Ramos (cell line): ENCODE results near the gene GLRA2.

Experiments
- in situ Hi-C: fragments of 300-500 bp; cut with MboI; formaldehyde crosslinking; loops from one replicate; pipeline ENCODE4 v1.14.3; 2022; ENCODE audit warnings: low sequenced_read_pairs; ENCODE audit not compliant: unreplicated experiment

GLRA2 gene

DNA sequence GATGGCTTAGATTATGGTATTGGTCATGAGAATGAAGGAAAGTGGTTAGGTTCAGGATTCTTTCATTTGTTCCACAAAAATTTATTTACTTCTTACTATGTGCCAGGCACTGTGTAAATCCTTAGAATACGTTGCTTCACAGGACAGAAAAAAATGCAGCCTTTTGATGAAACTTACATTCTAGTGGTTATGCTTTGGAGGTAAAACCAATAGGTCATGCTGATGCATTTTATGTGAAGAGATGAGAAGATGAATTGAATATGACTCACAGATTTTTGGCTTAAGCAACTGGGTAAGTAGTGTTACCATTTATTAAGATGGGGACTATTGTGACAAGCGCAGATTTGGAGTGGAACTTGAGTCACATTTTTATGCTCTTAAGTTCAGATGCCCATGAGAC, 165.3 kb downstream of the GLRA2 start:
- in situ Hi-C loops, result no loop called here

DNA sequence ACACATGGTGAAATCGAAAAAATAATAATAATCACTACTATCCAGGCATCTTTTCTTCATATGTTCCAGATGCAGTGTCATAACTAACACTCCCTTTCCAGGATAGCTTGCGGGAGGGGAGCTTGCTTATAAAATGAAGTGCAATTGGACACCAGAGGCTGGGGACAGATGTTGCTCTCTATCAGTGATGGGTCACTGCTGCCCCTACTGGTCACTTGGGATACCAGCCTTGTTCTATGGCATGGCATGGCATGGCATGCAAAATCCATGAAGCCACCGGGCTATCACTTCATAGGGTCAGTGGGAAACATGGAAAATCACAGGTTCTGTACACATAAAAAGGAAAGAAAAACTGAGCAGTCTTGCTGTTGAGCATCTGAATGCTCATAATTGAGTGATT, 168.1 kb downstream of the GLRA2 start:
- in situ Hi-C loops, result no loop called here

DNA sequence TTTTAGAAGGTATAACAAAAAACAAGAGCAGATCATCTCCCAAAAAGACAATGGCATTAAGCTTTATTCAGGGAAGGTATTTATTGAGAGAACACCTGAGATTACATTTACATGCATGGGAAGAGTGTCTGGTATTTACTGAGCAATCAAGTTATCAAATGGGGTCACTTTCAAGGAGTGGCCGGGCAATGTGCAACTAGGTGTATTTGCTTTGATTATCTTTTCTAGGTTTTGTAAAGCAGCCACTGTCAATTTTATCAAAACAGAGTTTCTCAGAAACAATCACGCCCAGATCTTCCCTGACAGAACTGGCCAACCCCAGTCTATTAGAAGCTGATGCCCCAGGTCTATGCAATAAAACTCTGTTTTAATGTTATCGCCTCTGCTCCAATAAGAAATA, 169.5 kb downstream of the GLRA2 start:
- in situ Hi-C loops, result no loop called here

DNA sequence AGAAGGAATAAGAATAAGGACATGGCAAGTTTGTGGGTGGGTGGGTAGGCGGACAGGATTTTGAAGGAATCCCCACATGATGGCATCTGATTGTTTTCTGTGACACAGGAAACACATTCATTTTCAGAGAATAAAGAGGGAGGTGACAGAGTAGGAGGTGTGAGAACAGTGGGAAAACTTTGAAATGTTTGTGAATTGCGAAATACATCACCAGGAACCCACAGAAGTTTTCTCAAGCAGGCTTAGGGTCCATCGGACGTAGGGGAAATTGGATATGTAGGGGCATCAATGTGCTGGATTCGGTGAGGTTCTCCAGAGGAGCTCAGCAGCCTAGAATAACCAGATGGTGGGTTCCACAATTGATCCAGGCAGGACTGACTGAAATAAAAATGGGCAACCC, 171.6 kb downstream of the GLRA2 start:
- in situ Hi-C loops, result no loop called here

DNA sequence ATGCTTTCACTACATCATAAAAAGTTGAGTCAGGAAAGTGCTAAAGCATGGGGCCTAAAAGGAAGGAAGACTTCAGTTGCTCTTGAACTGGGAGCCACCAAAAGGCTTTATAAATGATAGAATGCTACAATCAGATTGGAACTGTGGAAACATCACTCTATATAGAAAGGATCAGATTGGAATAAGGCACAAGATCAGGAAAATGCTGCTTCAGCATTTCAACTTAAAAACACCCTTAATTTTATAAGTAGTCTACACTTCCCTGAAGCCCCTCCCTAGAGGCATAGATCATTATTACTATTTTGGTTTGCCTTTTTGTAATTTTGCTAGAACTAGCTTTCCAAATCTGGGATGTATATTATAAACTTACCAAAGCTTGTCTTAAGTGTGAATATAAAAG, 172.8 kb downstream of the GLRA2 start:
- in situ Hi-C loops, result no loop called here

DNA sequence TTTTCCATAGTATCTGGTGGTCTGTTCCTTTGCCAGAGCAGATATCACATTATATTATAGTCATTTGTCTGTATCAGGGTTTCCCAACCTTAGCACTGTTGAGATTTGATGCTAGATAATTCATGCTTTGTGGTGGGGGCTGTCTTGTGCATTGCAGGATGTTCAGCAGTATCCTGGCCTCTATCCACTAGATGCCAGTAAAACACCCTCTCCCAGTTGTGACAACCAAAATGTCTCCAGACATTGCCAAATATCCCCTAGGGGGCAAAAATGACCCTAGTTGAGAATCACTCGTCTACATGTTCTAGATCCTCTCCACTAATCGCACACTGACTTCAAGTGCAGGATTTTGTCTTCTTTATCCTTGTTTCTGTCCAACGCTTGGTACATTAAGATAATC, 182.8 kb downstream of the GLRA2 start:
- in situ Hi-C loops, result no loop called here

DNA sequence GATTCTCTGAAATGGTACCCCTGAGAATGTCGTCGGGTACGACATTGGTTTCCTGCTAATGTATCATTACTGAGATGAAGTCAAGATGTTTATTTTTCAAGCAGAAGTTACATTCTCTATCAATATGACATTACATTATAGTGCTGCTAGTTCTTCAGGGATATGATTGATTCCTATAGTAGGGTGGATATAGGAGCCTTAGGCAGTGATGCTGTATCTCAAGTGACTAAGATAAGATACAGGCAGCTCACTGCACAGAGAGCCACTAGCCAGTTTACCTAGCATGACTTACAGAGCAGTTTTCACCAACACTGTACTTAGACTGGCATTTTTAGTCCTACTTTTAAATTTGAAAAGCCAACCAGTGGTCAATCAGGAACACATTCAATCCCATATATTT, 188.6 kb downstream of the GLRA2 start:
- in situ Hi-C loops, result no loop called here

DNA sequence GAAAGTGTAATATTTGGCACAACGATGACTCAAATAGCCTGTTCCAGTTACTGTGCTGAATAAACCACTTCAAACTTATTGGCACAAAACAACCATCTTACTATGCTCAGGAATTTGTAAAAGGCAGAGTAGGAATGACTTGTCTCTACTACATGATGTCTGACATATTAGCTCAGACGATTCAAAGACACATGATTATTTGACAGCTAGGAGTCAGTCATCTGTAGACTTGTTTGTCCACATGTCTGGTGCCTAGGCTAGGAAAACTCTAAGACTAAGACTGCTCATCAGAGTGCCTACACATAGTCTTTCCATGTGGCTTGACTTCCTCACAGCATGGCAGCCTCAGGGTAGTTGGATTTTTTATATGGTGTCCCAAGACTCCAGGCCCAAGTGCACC, 189.1 kb downstream of the GLRA2 start:
- in situ Hi-C loops, result no loop called here

DNA sequence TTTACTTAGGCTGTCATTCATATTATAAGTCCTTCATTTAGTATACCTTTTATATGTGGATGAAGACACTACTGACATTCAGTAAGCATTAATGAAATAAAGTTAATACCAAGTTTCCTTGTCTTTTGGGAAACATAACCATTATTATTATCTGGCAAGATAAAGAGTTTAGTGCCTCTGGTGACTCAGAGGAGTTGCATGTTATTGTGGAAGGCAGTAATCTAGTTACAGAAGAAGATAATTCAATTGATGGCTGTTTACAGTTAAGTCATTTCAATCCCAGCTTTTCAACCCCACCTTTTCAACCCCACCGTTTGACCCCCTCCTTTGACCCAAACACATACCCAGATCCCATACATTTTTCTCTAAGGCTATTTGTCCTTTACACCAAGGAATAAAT, 199.7 kb downstream of the GLRA2 start:
- in situ Hi-C loops, result no loop called here

DNA sequence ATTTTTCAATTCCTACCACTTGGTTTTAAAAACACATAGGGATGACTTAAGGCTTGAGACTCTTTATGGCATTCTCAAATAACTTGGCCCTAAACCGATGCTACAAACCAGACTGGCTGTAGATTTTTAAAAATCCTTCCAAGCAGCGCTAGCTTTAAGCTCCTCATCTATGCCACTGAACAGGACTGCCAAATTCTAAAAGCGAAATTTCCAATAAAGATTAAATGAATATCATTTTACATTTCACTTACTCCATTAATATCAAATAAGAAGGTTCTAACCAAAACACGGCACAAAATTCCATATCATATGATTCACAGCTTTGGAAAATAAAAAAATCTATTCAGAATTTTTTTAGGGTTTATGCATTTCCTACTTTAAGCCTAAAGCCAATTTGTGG, 209.3 kb downstream of the GLRA2 start:
- in situ Hi-C loops, result no loop called here

DNA sequence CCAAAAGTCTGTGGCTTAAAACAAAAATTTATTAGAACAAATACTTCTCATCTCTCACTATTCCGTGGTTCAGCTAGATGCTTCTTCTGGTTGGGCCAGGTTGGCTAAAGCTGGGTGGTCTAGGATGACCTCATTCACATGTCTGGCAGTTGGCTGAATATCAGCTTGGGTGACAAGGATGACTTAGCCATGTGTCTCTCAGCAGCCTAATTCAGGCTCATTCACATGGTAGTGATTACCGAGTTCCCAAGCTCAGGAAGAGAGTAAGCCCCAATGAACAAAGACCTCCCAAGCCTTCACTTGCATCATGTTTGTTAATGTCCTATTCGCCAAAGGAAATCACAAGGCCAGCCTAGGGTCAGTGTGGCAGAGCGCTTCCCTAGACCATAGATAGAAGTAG, 224.1 kb downstream of the GLRA2 start:
- in situ Hi-C loops, result no loop called here

DNA sequence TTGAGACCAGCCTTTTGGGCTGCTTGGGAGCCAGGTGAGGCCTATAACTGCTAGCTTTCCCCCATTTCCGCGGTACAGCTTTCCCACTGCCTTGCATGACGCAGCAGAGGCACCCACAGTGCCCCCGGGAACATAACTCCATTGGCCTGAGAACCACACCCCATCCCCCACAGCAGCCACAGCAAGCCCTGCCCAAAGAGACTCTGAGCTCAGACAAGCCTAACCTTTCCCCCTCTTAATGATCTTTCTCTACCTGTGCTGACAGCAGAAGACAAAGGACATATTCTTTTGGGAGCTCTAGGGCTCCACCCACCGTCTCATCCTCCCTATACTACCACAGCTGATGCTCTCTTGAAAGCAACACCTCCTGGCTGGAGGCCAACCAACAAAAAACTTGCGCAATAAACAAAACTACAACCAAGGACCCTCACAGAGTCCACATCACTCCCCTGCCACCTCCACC, 228.7 kb downstream of the GLRA2 start:
- in situ Hi-C loops, result no loop called here

DNA sequence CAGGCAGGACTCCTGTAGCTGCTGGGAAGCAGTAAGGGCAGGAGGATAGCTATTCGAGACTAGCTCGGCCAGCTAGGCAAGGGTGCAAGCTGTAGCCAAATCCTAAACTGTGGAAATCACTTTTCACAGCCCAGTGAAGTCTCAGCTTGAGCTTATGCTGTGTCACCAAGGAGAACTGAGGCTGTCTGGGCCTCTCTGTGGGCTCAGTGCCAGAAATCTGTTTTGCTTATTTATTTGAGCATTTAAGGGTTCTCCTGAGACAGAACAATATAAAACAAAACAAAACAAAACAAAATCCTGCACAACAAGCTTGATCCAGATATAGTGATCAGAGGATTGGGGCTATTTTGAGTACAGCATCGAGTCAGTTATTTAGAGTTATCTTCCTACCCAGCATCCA, 246.1 kb downstream of the GLRA2 start:
- in situ Hi-C loops, result no loop called here

DNA sequence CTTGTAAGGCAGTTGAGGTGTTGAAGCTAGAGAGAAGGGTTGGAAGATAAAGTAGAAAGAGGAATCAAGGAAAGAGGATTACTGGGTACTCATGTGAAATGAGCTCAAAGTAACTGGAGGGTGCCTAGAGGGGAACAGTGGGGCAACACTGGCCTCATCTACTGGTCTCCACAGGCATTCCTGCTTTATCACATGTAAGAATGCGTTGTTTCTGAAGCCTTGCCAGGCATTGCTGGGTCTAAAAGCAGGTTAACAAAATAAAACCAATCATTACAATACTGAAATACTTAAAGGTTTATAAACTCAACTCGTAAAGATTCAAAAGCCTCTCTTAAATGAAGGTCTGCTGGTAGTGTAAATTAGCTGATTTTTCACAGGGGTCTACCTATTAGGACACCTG, 247.6 kb downstream of the GLRA2 start:
- in situ Hi-C loops, result no loop called here

DNA sequence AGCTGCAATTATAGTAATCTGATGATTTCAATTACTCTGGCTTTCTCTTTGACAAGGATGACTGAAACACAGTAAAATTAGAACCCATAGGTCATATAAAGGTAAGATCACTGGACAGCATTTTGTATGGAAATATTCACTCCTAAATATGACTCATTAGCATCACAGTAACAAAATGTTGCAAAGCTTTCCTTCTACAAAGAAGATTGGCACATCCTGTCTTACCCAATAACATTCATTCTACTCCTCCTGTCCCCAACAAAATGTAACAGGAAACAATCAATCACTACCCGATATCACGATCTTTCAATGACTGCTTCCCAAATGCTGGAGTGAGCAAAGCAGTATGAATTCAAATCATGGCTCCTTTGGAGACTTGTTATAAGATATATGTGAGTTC, 248.2 kb downstream of the GLRA2 start:
- in situ Hi-C loops, result no loop called here

DNA sequence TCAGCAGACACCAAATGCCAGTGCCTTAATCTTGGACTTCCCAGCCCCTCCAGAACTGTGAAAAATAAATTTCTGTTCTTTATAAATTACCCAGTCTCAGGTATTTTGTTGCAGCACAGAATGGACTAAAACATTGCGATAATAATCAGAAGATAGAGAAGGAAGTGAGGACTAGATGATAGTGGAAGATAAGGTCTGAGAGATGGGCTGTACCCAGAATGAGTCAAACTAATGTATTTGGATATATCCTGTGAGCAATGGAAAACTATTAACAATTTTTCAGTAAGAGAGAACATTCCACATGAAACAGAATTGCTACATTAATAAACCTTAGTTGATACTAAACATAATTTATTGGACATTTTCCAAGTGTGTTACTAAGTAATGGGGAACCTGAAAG, 250.2 kb downstream of the GLRA2 start:
- in situ Hi-C loops, result no loop called here
